ENCODE data around the gene THSD4. TPM values are rescaled to one million over a fixed set of nuclear protein-coding genes. Genes with fewer than 3 reads are reported as not detected.

Gene THSD4
- total and polyA plus RNA-seq, 7 donors = 0.21 to 3.1 (median 1.8) TPM

DNA sequence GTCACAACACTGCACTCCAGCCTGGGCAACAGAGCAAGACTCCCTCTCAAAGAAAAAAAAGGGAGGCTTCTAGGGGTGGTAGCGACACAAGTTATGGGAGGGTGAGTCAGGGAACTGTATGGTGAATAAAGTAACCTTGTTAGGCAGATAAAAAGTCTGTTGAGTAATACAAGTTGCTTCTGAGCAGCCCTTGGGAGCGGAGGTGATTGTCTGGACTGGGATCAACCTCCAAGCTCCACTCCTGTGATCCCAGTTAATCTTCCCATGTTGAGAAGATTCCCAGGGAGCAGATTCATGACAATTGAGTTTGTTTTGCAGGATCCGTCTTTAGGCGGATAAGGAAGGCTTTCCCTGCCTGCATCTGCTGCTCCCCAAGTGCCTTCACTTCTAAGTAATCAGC is 335.9 kb downstream of the THSD4 start:
- Histone ChIP-seq H3K4me1 (peaks cover 15% of the 10 kb centered on the region), H3K9me3 (no peaks in the 10 kb centered on the region), H3K36me3 (ENCODE audit: insufficient read depth in 1 of 2, low read depth in 1 of 2) (no peaks in the 10 kb centered on the region), H3K27me3 (ENCODE audit: insufficient read depth in 3 of 3, low read length in 2 of 3) (no peaks in the 10 kb centered on the region), H3K4me3 (no peak overlapping the region), H3K27ac (no peak overlapping the region)
- intact Hi-C loops (cut with DNase I) = loop anchor here in 1 of 2 donors (2.0 kb wide), 1 partner anchor 200 kb away; no protein-coding TSS in a partner anchor
- DNase-seq = no peak
- ATAC-seq = no peak
- TF ChIP-seq, protein P1, sequence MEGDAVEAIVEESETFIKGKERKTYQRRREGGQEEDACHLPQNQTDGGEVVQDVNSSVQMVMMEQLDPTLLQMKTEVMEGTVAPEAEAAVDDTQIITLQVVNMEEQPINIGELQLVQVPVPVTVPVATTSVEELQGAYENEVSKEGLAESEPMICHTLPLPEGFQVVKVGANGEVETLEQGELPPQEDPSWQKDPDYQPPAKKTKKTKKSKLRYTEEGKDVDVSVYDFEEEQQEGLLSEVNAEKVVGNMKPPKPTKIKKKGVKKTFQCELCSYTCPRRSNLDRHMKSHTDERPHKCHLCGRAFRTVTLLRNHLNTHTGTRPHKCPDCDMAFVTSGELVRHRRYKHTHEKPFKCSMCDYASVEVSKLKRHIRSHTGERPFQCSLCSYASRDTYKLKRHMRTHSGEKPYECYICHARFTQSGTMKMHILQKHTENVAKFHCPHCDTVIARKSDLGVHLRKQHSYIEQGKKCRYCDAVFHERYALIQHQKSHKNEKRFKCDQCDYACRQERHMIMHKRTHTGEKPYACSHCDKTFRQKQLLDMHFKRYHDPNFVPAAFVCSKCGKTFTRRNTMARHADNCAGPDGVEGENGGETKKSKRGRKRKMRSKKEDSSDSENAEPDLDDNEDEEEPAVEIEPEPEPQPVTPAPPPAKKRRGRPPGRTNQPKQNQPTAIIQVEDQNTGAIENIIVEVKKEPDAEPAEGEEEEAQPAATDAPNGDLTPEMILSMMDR (IDR thresholded peaks at IDR 0.05) = no peak
- 93 to 98% (median 96%) methylated on average over 4 of the region's 4 CpGs for WGBS, 3 donors

DNA sequence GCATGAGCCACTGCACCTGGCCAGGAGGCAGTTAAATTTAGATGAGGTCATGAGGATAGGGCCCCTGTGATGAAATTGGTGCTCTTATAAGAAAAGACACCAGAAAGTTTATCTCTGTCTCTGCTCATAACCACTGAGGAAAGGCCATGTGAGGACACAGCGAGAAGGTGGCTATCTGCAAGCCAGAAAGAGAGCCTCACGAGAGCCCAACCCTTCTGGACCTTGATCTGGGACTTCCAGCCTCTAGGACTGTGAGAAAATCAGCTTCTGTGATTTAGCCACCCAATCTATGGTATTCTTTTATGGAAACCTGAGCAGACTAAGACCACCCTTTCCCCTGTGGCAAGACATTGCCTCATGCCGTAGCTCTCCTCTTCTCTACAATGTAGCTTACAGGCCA is 337.6 kb downstream of the THSD4 start:
- H3K4me1 ChIP-seq = peaks cover 20% of the 10 kb centered on the region
- intact Hi-C loops (cut with DNase I) = no loop called here

DNA sequence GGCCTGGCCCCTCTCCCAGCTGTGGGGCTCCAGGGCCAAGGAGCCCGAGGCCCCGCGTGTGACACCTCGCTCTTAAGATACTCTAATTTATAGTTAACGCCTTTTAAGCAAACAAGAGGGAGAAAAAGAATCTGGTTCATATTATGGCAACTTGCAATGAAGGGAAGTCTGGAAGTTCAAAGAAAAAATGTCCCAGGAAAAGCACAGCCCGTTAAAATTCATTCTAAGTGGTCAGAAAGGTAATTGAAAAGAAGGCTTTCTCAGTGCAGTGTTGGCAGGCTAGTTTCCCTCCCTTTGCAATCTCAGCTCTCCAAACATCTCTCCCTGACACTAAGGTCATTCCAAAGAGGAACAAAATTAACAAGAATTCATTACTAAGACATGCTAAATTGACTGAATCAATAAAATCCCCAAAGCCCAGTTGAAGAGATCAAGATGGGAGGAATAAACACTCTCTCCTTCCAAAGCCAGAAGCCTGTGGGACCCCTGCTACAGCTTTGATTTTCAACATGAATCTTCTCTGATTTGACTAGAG is 339.3 kb downstream of the THSD4 start:
- DNase-seq = no peak
- 68 to 79% (median 75%) methylated on average over 6 of the region's 6 CpGs for WGBS, 3 donors
- TF ChIP-seq, protein P1 (IDR thresholded peaks at IDR 0.05) = no peak
- intact Hi-C loops (cut with DNase I) = no loop called here
- H3K36me3 ChIP-seq (ENCODE audit: insufficient read depth in 1 of 2, low read depth in 1 of 2) = no peaks in the 10 kb centered on the region
- H3K27me3 ChIP-seq (ENCODE audit: insufficient read depth in 3 of 3, low read length in 2 of 3) = no peaks in the 10 kb centered on the region
- no peak overlapping the region for H3K4me3 ChIP-seq
- ATAC-seq = no peak
- H3K9me3 ChIP-seq = no peaks in the 10 kb centered on the region
- H3K27ac ChIP-seq = no peak overlapping the region
- H3K4me1 ChIP-seq = peaks cover 19% of the 10 kb centered on the region

More for the DNA sequence above, 337.6 kb downstream of the THSD4 start:
- Histone ChIP-seq H3K36me3 (ENCODE audit: insufficient read depth in 1 of 2, low read depth in 1 of 2) (no peaks in the 10 kb centered on the region), H3K27ac (no peak overlapping the region), H3K9me3 (no peaks in the 10 kb centered on the region), H3K4me3 (no peak overlapping the region), H3K27me3 (ENCODE audit: insufficient read depth in 3 of 3, low read length in 2 of 3) (no peaks in the 10 kb centered on the region)
- TF ChIP-seq, protein P1 (IDR thresholded peaks at IDR 0.05) = no peak
- DNase-seq = no peak
- 83 to 97% (median 92%) methylated on average over 3 of the region's 3 CpGs for WGBS, 3 donors
- ATAC-seq = no peak

DNA sequence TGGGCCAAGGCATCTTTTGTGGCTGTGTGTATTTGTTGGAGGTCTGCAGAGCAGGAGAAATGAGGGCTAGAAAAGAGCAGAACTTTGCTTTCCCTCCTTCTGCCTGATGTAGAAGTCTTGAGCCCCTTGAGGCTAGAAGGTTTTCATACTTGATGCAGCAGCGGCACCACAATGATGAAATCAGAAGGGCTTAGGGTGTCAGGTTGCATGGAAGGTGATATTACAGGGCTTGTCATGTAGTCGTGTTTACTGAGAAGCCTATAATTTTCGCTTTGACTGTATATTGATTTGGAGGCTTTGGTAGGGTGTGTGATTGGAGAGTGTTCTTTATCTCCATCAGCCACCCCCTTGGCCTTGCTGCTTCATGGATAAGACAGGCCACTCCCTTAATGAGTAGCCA is 339.8 kb downstream of the THSD4 start:
- ATAC-seq (peak in 3 of 4 donors; percentile 60 to 72 (median 65)), DNase-seq (no peak)
- Histone ChIP-seq H3K36me3 (ENCODE audit: insufficient read depth in 1 of 2, low read depth in 1 of 2) (no peaks in the 10 kb centered on the region), H3K4me3 (no peak overlapping the region), H3K4me1 (peaks cover 19% of the 10 kb centered on the region), H3K9me3 (no peaks in the 10 kb centered on the region), H3K27me3 (ENCODE audit: insufficient read depth in 3 of 3, low read length in 2 of 3) (no peaks in the 10 kb centered on the region), H3K27ac (no peak overlapping the region)
- 26 to 34% (median 31%) methylated on average over 3 of the region's 3 CpGs for WGBS, 3 donors
- intact Hi-C loops (cut with DNase I) = no loop called here
- TF ChIP-seq, protein P1 (IDR thresholded peaks at IDR 0.05) = no peak

DNA sequence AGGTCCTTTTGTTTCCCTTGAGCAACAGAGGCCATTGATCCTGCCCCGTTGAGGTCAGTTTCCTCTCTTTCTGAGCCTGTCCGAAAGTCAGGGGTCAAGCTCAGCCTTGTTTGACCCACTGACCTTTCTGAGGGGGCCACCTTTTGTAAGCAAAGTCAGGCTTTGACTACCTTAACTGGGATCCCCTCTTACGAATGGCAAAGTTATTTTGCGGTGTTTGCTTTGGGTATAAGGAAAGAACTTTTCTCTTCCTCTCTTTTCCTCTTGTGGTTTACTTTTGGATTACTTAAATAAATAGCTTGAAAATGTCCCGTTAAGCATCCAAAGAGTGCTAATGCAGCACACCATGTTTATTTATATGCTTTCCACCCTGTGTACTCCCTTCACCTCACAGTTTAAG is 340.6 kb downstream of the THSD4 start:
- peaks cover 19% of the 10 kb centered on the region for H3K4me1 ChIP-seq

More for the DNA sequence above, 340.6 kb downstream of the THSD4 start:
- DNase-seq (no peak), ATAC-seq (no peak)
- 74 to 78% (median 76%) methylated on average over 5 of the region's 5 CpGs for WGBS, 3 donors
- no peaks in the 10 kb centered on the region for H3K36me3 ChIP-seq (ENCODE audit: insufficient read depth in 1 of 2, low read depth in 1 of 2)
- no peak overlapping the region for H3K27ac ChIP-seq
- intact Hi-C loops (cut with DNase I) = no loop called here
- no peaks in the 10 kb centered on the region for H3K9me3 ChIP-seq
- no peak overlapping the region for H3K4me3 ChIP-seq
- no peaks in the 10 kb centered on the region for H3K27me3 ChIP-seq (ENCODE audit: insufficient read depth in 3 of 3, low read length in 2 of 3)
- TF ChIP-seq, protein P1 (IDR thresholded peaks at IDR 0.05) = no peak
